ENCODE data around the gene PAK1.

DNA sequence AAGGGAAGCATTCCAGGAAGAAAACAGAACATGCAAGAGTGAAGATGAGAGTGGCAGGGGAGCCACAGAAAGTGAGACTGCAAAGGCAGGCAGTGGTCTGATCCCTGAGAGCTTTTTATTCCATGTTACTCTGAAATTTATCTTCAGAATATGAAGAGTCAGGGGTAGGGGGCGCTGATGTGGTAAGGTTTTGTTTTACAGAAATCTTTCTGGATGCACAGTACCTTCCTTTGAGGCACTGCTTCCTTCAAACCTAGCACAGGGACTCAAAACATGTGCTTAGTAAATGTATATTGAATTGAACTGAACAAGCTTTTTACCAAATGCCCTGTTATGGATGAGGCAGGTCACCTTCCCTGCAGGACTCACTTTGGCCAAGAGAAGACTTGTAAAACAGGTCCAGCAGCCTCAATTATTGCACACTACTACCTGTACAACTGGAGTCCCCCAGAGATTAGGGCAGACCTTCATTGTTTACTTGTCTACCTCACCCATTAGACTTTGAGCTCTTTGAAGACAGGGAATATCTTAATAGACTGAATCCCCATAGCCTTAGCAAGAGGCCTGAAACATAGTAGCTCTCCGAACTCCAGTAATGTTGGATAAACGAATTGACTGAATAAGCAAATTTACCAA, 2.2 kb downstream of the PAK1 start:
- TF ChIP-seq, protein P1, sequence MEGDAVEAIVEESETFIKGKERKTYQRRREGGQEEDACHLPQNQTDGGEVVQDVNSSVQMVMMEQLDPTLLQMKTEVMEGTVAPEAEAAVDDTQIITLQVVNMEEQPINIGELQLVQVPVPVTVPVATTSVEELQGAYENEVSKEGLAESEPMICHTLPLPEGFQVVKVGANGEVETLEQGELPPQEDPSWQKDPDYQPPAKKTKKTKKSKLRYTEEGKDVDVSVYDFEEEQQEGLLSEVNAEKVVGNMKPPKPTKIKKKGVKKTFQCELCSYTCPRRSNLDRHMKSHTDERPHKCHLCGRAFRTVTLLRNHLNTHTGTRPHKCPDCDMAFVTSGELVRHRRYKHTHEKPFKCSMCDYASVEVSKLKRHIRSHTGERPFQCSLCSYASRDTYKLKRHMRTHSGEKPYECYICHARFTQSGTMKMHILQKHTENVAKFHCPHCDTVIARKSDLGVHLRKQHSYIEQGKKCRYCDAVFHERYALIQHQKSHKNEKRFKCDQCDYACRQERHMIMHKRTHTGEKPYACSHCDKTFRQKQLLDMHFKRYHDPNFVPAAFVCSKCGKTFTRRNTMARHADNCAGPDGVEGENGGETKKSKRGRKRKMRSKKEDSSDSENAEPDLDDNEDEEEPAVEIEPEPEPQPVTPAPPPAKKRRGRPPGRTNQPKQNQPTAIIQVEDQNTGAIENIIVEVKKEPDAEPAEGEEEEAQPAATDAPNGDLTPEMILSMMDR (IDR thresholded peaks at IDR 0.05) = no peak
- TF ChIP-seq EP300 (IDR thresholded peaks at IDR 0.05) (no peak), POLR2A (IDR thresholded peaks at IDR 0.05; ENCODE audit: low read depth) (no peak)

Data from esophagus muscularis mucosa (tissue), 4 donors.